Keratinocyte (primary cell): ENCODE measurements around the gene ELP4. TPM values are rescaled to one million over a fixed set of nuclear protein-coding genes. Genes with fewer than 3 reads are reported as not detected.

Experiments used
- DNase-seq: peaks from one replicate; pipeline ENCODE4 v3.0.0-alpha.2; 2011; ENCODE audit warnings: low read depth, missing footprints, low spot score
- FAIRE-seq: peaks from 2 replicates; lab custom pipeline; 2011; peaks lifted over from hg19 to GRCh38; lab: Jason Lieb, UNC
- H2AFZ ChIP-seq: 2 replicates; pipeline ENCODE4 v1.6.0; 2012; ENCODE audit warnings: low read length, control low read depth, inconsistent platforms; ENCODE audit not compliant: control insufficient read depth
- H3K27ac ChIP-seq: 2 replicates; pipeline ENCODE4 v1.5.1; 2011; ENCODE audit warnings: low read length; ENCODE audit not compliant: control insufficient read depth, insufficient read depth
- H3K27me3 ChIP-seq: 3 replicates; pipeline ENCODE4 v1.6.0; 2011; ENCODE audit warnings: low read length; ENCODE audit not compliant: control insufficient read depth, insufficient read depth; ENCODE audit errors: extremely low read depth
- H3K36me3 ChIP-seq, 2 experiments: 2 replicates in 1 of 2; 3 replicates in 1 of 2; pipeline ENCODE4 v1.5.1; 2011; ENCODE audit warnings: low read length in 2 of 2, mild to moderate bottlenecking in 1 of 2; ENCODE audit not compliant: control insufficient read depth in 2 of 2, insufficient read depth in 2 of 2; ENCODE audit errors: extremely low read depth in 1 of 2
- H3K4me1 ChIP-seq: 3 replicates; pipeline ENCODE4 v1.5.1; 2011; ENCODE audit warnings: low read length; ENCODE audit not compliant: control insufficient read depth, insufficient read depth; ENCODE audit errors: extremely low read depth
- H3K4me2 ChIP-seq: 3 replicates; pipeline ENCODE4 v1.6.0; 2011; ENCODE audit warnings: low read depth, low read length; ENCODE audit not compliant: control insufficient read depth, insufficient read depth; ENCODE audit errors: extremely low read depth
- H3K4me3 ChIP-seq, 3 experiments: fragments of 200-600 bp in 1 of 3; sonication (generic) in 1 of 3; 2 replicates in 2 of 3; 3 replicates in 1 of 3; pipeline ENCODE4 v1.5.1; 2011 to 2016; ENCODE audit warnings: low read length in 3 of 3, mild to moderate bottlenecking in 3 of 3, control low read depth in 2 of 3, inconsistent platforms in 1 of 3, low read depth in 1 of 3, mixed read lengths in 1 of 3, mixed run types in 1 of 3, moderate library complexity in 1 of 3; ENCODE audit not compliant: control insufficient read depth in 2 of 3, insufficient read depth in 2 of 3; ENCODE audit errors: extremely low read depth in 1 of 3
- H3K79me2 ChIP-seq: 2 replicates; pipeline ENCODE4 v1.6.0; 2012; ENCODE audit warnings: low read length; ENCODE audit not compliant: control insufficient read depth, insufficient read depth
- H3K9ac ChIP-seq: 3 replicates; pipeline ENCODE4 v1.6.0; 2011; ENCODE audit warnings: low read length; ENCODE audit not compliant: control insufficient read depth, insufficient read depth; ENCODE audit errors: extremely low read depth
- H3K9me1 ChIP-seq: 3 replicates; pipeline ENCODE4 v1.6.0; 2011; ENCODE audit warnings: low read length; ENCODE audit not compliant: control insufficient read depth, insufficient read depth; ENCODE audit errors: extremely low read depth
- H3K9me3 ChIP-seq: 2 replicates; pipeline ENCODE4 v1.5.1; 2012; ENCODE audit warnings: low read depth, low read length; ENCODE audit not compliant: control insufficient read depth
- H4K20me1 ChIP-seq: 3 replicates; pipeline ENCODE4 v1.6.0; 2011; ENCODE audit warnings: low read length; ENCODE audit not compliant: control insufficient read depth, insufficient read depth; ENCODE audit errors: extremely low read depth
- EZH2 ChIP-seq: IDR thresholded peaks from one replicate; pipeline ENCODE4 v1.6.1; 2012; ENCODE audit warnings: inconsistent platforms, mild to moderate bottlenecking, low read length, moderate library complexity
- dilution Hi-C: fragments of 300-500 bp; cut with MboI; formaldehyde crosslinking; loops from one replicate; pipeline ENCODE4 v1.7.0; 2020; ENCODE audit warnings: low sequenced_read_pairs; ENCODE audit not compliant: extremely low pct_ligation_motif_present
- polyA plus RNA-seq, 5 experiments: library from polyadenylated mRNA; depleted of rRNA in 3 of 5; stranded (reverse) in 3 of 5; stranded (forward) in 1 of 5; unstranded in 1 of 5; fragments of >200 nt; gene quantifications; 1 replicate in 1 of 5; 2 replicates in 3 of 5; 3 replicates in 1 of 5; pipeline versions ENCODE4 v1.2.1 to v1.2.3, GENCODE V29; 2011 to 2012; ENCODE audit warnings: missing spikeins in 2 of 5, low read depth in 1 of 5, low replicate concordance in 1 of 5
- TF ChIP-seq, protein P1 (sequence below), 3 experiments: IDR thresholded peaks in 1 of 3; conservative IDR thresholded peaks in 1 of 3; optimal IDR thresholded peaks in 1 of 3; 2 replicates in 2 of 3; 3 replicates in 1 of 3; pipeline versions ENCODE3 to v1.5.1; 2011; ENCODE audit warnings: low read length in 3 of 3, mild to moderate bottlenecking in 3 of 3, moderate library complexity in 2 of 3, control low read depth in 1 of 3, inconsistent platforms in 1 of 3; ENCODE audit not compliant: insufficient read depth in 2 of 3; ENCODE audit errors: extremely low read depth in 1 of 3

ELP4 gene
- polyA plus RNA-seq, 1 donor (not counting 4 experiments of a cell fraction or from before 2014, with no cell fraction given), result 29.6 TPM

- dilution Hi-C loops, result no loop called here
- no peak overlapping the region for H3K27ac ChIP-seq
- FAIRE-seq, result no peak
Observed at GRCh38 chr11:31786996-31787685, 277.6 kb downstream of the ELP4 start.

GRCh38 chr11:31788085-31788484, 278.5 kb downstream of the ELP4 start:
- Histone ChIP-seq H3K4me2 (no peak overlapping the region), H3K79me2 (no peaks in the 10 kb centered on the region), H3K36me3 (no peaks in the 10 kb centered on the region), H3K27me3 (no peaks in the 10 kb centered on the region), H3K9ac (no peak overlapping the region), H2AFZ (no peak overlapping the region), H3K27ac (no peak overlapping the region), H3K9me3 (no peaks in the 10 kb centered on the region), H4K20me1 (no peaks in the 10 kb centered on the region), H3K4me1 (no peaks in the 10 kb centered on the region), H3K4me3 (no peak overlapping the region), H3K9me1 (no peaks in the 10 kb centered on the region)
- no peak for DNase-seq
- TF ChIP-seq, protein P1, sequence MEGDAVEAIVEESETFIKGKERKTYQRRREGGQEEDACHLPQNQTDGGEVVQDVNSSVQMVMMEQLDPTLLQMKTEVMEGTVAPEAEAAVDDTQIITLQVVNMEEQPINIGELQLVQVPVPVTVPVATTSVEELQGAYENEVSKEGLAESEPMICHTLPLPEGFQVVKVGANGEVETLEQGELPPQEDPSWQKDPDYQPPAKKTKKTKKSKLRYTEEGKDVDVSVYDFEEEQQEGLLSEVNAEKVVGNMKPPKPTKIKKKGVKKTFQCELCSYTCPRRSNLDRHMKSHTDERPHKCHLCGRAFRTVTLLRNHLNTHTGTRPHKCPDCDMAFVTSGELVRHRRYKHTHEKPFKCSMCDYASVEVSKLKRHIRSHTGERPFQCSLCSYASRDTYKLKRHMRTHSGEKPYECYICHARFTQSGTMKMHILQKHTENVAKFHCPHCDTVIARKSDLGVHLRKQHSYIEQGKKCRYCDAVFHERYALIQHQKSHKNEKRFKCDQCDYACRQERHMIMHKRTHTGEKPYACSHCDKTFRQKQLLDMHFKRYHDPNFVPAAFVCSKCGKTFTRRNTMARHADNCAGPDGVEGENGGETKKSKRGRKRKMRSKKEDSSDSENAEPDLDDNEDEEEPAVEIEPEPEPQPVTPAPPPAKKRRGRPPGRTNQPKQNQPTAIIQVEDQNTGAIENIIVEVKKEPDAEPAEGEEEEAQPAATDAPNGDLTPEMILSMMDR (optimal IDR thresholded peaks at IDR 0.05 in 1 of 3, IDR thresholded peaks at IDR 0.05 in 1 of 3, conservative IDR thresholded peaks at IDR 0.05 in 1 of 3; ENCODE audit: extremely low read depth in 1 of 3, insufficient read depth in 2 of 3, low read length in 3 of 3), result no peak
- TF ChIP-seq EZH2, result no peak
- dilution Hi-C loops, result no loop called here
- no peak for FAIRE-seq

More at GRCh38 chr11:31786996-31787685, 277.6 kb downstream of the ELP4 start:
- Histone ChIP-seq H3K27me3 (no peaks in the 10 kb centered on the region), H3K9me3 (no peaks in the 10 kb centered on the region), H3K4me1 (no peaks in the 10 kb centered on the region), H4K20me1 (no peaks in the 10 kb centered on the region), H3K79me2 (no peaks in the 10 kb centered on the region), H3K36me3 (no peaks in the 10 kb centered on the region), H3K9me1 (no peaks in the 10 kb centered on the region), H3K9ac (no peak overlapping the region), H3K4me3 (no peak overlapping the region), H2AFZ (no peak overlapping the region), H3K4me2 (no peak overlapping the region)
- DNase-seq, result no peak
- TF ChIP-seq EZH2, result no peak
- TF ChIP-seq, protein P1 (optimal IDR thresholded peaks at IDR 0.05 in 1 of 3, IDR thresholded peaks at IDR 0.05 in 1 of 3, conservative IDR thresholded peaks at IDR 0.05 in 1 of 3; ENCODE audit: extremely low read depth in 1 of 3, insufficient read depth in 2 of 3, low read length in 3 of 3), result no peak
